H1 (cell line): ENCODE data around the gene FGF3. TPM values are rescaled to one million over a fixed set of nuclear protein-coding genes. Genes with fewer than 3 reads are reported as not detected.
A peak's percentile ranks its signal among the peaks of the same experiment; 100 is the strongest.

Source experiments
- CTCF ChIA-PET: fragments of 300-600 bp; sonication (Branson Sonifier 250); formaldehyde crosslinking; loops from one replicate; lab custom pipeline; 2021; ENCODE audit not compliant: partially characterized antibody; lab: Charles Lee
- POLR2A ChIA-PET: fragments of 300-600 bp; sonication (Branson Sonifier 250); formaldehyde crosslinking; loops from one replicate; lab custom pipeline; 2021; ENCODE audit warnings: inconsistent platforms; ENCODE audit not compliant: partially characterized antibody; lab: Charles Lee
- DNase-seq, 2 experiments: peaks; one replicate each; pipeline versions ENCODE4 v3.0.0 to v3.0.0-alpha.2; 2010 to 2022; ENCODE audit warnings: low spot score in 2 of 2, low read depth in 1 of 2, mixed read lengths in 1 of 2
- FAIRE-seq: peaks from 2 replicates; lab custom pipeline; 2011; peaks lifted over from hg19 to GRCh38; lab: Jason Lieb, UNC
- H2AFZ ChIP-seq: 2 replicates; pipeline ENCODE4 v1.8.1; 2012; ENCODE audit warnings: low read length, inconsistent platforms
- H2AK5ac ChIP-seq: 2 replicates; pipeline ENCODE4 v1.6.1; 2013; ENCODE audit warnings: low read depth, low read length
- H2BK120ac ChIP-seq: replicated peaks from 2 replicates; pipeline ENCODE3; 2013; ENCODE audit warnings: low read depth, low read length, inconsistent platforms
- H2BK12ac ChIP-seq: 2 replicates; pipeline ENCODE4 v1.6.1; 2013; ENCODE audit warnings: low read depth, low read length
- H2BK15ac ChIP-seq: 2 replicates; pipeline ENCODE4 v1.6.1; 2013; ENCODE audit warnings: low read length
- H2BK20ac ChIP-seq: 2 replicates; pipeline ENCODE4 v1.6.1; 2013; ENCODE audit warnings: low read length
- H2BK5ac ChIP-seq: 2 replicates; pipeline ENCODE4 v1.6.1; 2013; ENCODE audit warnings: low read depth, low read length
- H3K14ac ChIP-seq: 2 replicates; pipeline ENCODE4 v1.6.1; 2013; ENCODE audit warnings: inconsistent platforms; ENCODE audit not compliant: insufficient read length
- H3K18ac ChIP-seq: 2 replicates; pipeline ENCODE4 v1.6.1; 2013; ENCODE audit warnings: low read length; ENCODE audit errors: extremely low read depth
- H3K23ac ChIP-seq: 2 replicates; pipeline ENCODE4 v1.6.1; 2013; ENCODE audit warnings: inconsistent platforms; ENCODE audit not compliant: insufficient read length
- H3K23me2 ChIP-seq: 2 replicates; pipeline ENCODE4 v1.6.1; 2013; ENCODE audit warnings: low read depth, low read length
- H3K27ac ChIP-seq: 2 replicates; pipeline ENCODE4 v1.6.1; 2011; ENCODE audit warnings: low read depth, low read length, inconsistent platforms
- H3K27me3 ChIP-seq, 4 experiments: replicated peaks in 1 of 4; 1 replicate in 1 of 4; 2 replicates in 3 of 4; pipeline versions ENCODE4 v1.6.1 to v1.8.1; 2011 to 2013; ENCODE audit warnings: low read length in 3 of 4, mild to moderate bottlenecking in 3 of 4, inconsistent platforms in 2 of 4, mixed read lengths in 2 of 4, moderate library complexity in 1 of 4; ENCODE audit not compliant: control insufficient read depth in 3 of 4, insufficient read depth in 3 of 4; ENCODE audit errors: extremely low read depth in 1 of 4
- H3K36me3 ChIP-seq, 4 experiments: 2 replicates each; pipeline versions ENCODE4 v1.6.1 to v1.8.1; 2011 to 2013; ENCODE audit warnings: mild to moderate bottlenecking in 4 of 4, low read length in 3 of 4, moderate library complexity in 2 of 4, control low read depth in 1 of 4, inconsistent platforms in 1 of 4; ENCODE audit not compliant: insufficient read depth in 4 of 4, control insufficient read depth in 2 of 4
- H3K4ac ChIP-seq: replicated peaks from 2 replicates; pipeline ENCODE3; 2013; ENCODE audit warnings: low read length, low read depth, mixed read lengths, inconsistent platforms; ENCODE audit not compliant: insufficient read length
- H3K4me1 ChIP-seq, 4 experiments: replicated peaks in 1 of 4; 1 replicate in 1 of 4; 2 replicates in 3 of 4; pipeline versions ENCODE4 v1.6.1 to v1.8.1; 2011 to 2013; ENCODE audit warnings: low read length in 3 of 4, inconsistent platforms in 2 of 4, mixed read lengths in 1 of 4; ENCODE audit not compliant: insufficient read depth in 4 of 4, control insufficient read depth in 3 of 4
- H3K4me2 ChIP-seq, 2 experiments: 2 replicates each; pipeline versions ENCODE4 v1.6.1 to v1.8.1; 2011 to 2013; ENCODE audit warnings: low read depth in 2 of 2, low read length in 2 of 2, control low read depth in 1 of 2, inconsistent platforms in 1 of 2, mild to moderate bottlenecking in 1 of 2; ENCODE audit not compliant: insufficient read depth in 1 of 2
- H3K4me3 ChIP-seq, 4 experiments: fragments of 200-600, 300-600 bp in 1 of 4; sonication (generic), shearing (Covaris generic), sonication (Bioruptor Twin) in 1 of 4; 2 replicates each; pipeline versions ENCODE4 v1.5.1 to v1.8.1; 2011 to 2016; ENCODE audit warnings: low read length in 4 of 4, low read depth in 3 of 4, control low read depth in 2 of 4, inconsistent platforms in 2 of 4, mild to moderate bottlenecking in 2 of 4, mixed read lengths in 1 of 4, moderate library complexity in 1 of 4; ENCODE audit not compliant: insufficient read depth in 2 of 4; ENCODE audit errors: extremely low read depth in 1 of 4
- H3K56ac ChIP-seq: replicated peaks from 2 replicates; pipeline ENCODE3; 2013; ENCODE audit warnings: low read depth, mild to moderate bottlenecking, mixed read lengths, low read length, inconsistent platforms; ENCODE audit not compliant: insufficient read length
- H3K79me1 ChIP-seq: 2 replicates; pipeline ENCODE4 v1.6.1; 2013; ENCODE audit warnings: low read depth, low read length, control low read depth
- H3K79me2 ChIP-seq, 2 experiments: 2 replicates each; pipeline versions ENCODE4 v1.6.1 to v1.8.1; 2012 to 2013; ENCODE audit warnings: low read length in 2 of 2, mild to moderate bottlenecking in 2 of 2, inconsistent platforms in 1 of 2; ENCODE audit not compliant: insufficient read depth in 2 of 2, control insufficient read depth in 1 of 2
- H3K9ac ChIP-seq, 4 experiments: replicated peaks in 1 of 4; 1 replicate in 1 of 4; 2 replicates in 3 of 4; pipeline versions ENCODE4 v1.6.1 to v1.8.1; 2011 to 2013; ENCODE audit warnings: low read depth in 3 of 4, low read length in 3 of 4, control low read depth in 2 of 4, mild to moderate bottlenecking in 2 of 4, moderate library complexity in 2 of 4, inconsistent platforms in 1 of 4; ENCODE audit errors: extremely low read depth in 1 of 4
- H3K9me3 ChIP-seq, 2 experiments: 2 replicates each; pipeline versions ENCODE4 v1.6.1 to v1.8.1; 2012 to 2013; ENCODE audit warnings: mild to moderate bottlenecking in 2 of 2, moderate library complexity in 2 of 2, control low read depth in 1 of 2, inconsistent platforms in 1 of 2, low read depth in 1 of 2, low read length in 1 of 2, mixed read lengths in 1 of 2; ENCODE audit not compliant: insufficient read depth in 2 of 2
- H4K20me1 ChIP-seq, 2 experiments: replicated peaks in 1 of 2; 2 replicates each; pipeline versions ENCODE3 to v1.8.1; 2011 to 2013; ENCODE audit warnings: inconsistent platforms in 2 of 2, low read length in 2 of 2, mild to moderate bottlenecking in 1 of 2; ENCODE audit not compliant: insufficient read depth in 2 of 2, control insufficient read depth in 1 of 2
- H4K5ac ChIP-seq: 2 replicates; pipeline ENCODE4 v1.6.1; 2013; ENCODE audit warnings: low read length, low read depth, mixed read lengths, inconsistent platforms; ENCODE audit not compliant: insufficient read length
- H4K8ac ChIP-seq: 2 replicates; pipeline ENCODE4 v1.8.0; 2013; ENCODE audit warnings: mild to moderate bottlenecking, moderate library complexity, low read length, inconsistent platforms; ENCODE audit not compliant: insufficient read depth; ENCODE audit errors: extremely low read depth
- H4K91ac ChIP-seq: replicated peaks from 2 replicates; pipeline ENCODE3; 2013; ENCODE audit warnings: low read length, mixed read lengths, inconsistent platforms; ENCODE audit not compliant: insufficient read length
- GTF2F1 ChIP-seq: IDR thresholded peaks from 2 replicates; pipeline ENCODE4 v1.6.1; 2012; ENCODE audit warnings: low read depth, low read length, improper control_type of control experiment, borderline replicate concordance
- RBBP5 ChIP-seq: IDR thresholded peaks from 2 replicates; pipeline ENCODE4 v1.7.1; 2012; ENCODE audit warnings: low read depth, mild to moderate bottlenecking, inconsistent platforms, low read length, moderate library complexity, borderline replicate concordance
- SAP30 ChIP-seq: fragments of 300-600 bp; sonication (generic); IDR thresholded peaks from 2 replicates; pipeline ENCODE4 v1.7.1; 2012; ENCODE audit warnings: low read length, moderate library complexity, mild to moderate bottlenecking, inconsistent platforms; ENCODE audit not compliant: insufficient read depth, insufficient replicate concordance
- USF2 ChIP-seq: IDR thresholded peaks from 2 replicates; pipeline ENCODE4 v1.6.1; 2011; ENCODE audit warnings: low read length, improper control_type of control experiment
- WGBS, 2 experiments: shearing (Covaris generic) in 1 of 2; methylation state at CpG; one replicate each; pipeline versions ENCODE4 v1.1.6 to v1.1.7; 2013 to 2015; ENCODE audit warnings: low lambda C conversion rate in 2 of 2, mixed read lengths in 2 of 2, inconsistent platforms in 1 of 2, low coverage in 1 of 2, missing lambda C conversion rate in 1 of 2; ENCODE audit not compliant: insufficient replicate concordance in 2 of 2, insufficient coverage in 1 of 2, insufficient read length in 1 of 2; ENCODE audit errors: extremely low coverage in 1 of 2, missing lambda C conversion rate in 1 of 2; 5-methylcytosine and 5-hydroxymethylcytosine counted together
- polyA plus RNA-seq, 7 experiments: library from polyadenylated mRNA; depleted of rRNA in 3 of 7; stranded (reverse) in 5 of 7; unstranded in 2 of 7; fragments of >200 nt in 5 of 7; fragments of 200-250 nt in 2 of 7; gene quantifications; 1 replicate in 5 of 7; 2 replicates in 1 of 7; 4 replicates in 1 of 7; pipeline versions ENCODE4 v1.2.1 to v1.2.3, GENCODE V29; 2011 to 2013; ENCODE audit warnings: missing spikeins in 2 of 7, mixed read lengths in 2 of 7
- total RNA-seq: library from RNA; stranded (reverse); fragmentation: NEBNext Ultra II Directional; extraction: Animal tissue kit (Norgen Biotek cat#: 25700); gene quantifications from 2 replicates; pipeline ENCODE4 v1.2.1, GENCODE V29; 2021

The FGF3 gene
- total and polyA plus RNA-seq, 2 of the 8 experiments (the other 6 are each of a cell fraction or from before 2014, with no cell fraction given): not detected

GRCh38 chr11:69787906-69788305, 31.3 kb downstream of the FGF3 start:
- Histone ChIP-seq H4K91ac (no peak overlapping the region), H2AK5ac (no peak overlapping the region), H3K79me2 (no peaks in the 10 kb centered on the region), H3K18ac (no peak overlapping the region; the same call in 1 of the 2 replicates), H3K27ac (no peak overlapping the region), H3K23me2 (no peaks in the 10 kb centered on the region), H3K27me3 (no peaks in the 10 kb centered on the region), H2AFZ (no peak overlapping the region), H4K8ac (peak overlapping the region; percentile 82; the same call in 1 of the 2 replicates), H4K20me1 (no peaks in the 10 kb centered on the region), H2BK120ac (no peak overlapping the region), H4K5ac (no peak overlapping the region), H2BK12ac (peak overlapping the region; percentile 1; the same call in 1 of the 2 replicates), H3K9ac (no peak overlapping the region; a peak in 1 of 7 replicates), H3K14ac (no peak overlapping the region), H2BK15ac (no peak overlapping the region; the same call in 1 of the 2 replicates), H3K9me3 (no peaks in the 10 kb centered on the region), H3K4me1 (peaks cover 0 to 11% (median 2%) of the 10 kb centered on the region in 4 experiments; a peak in 2 of 7 replicates), H3K4ac (peak overlapping the region; percentile 35), H3K56ac (no peak overlapping the region), H3K79me1 (no peaks in the 10 kb centered on the region), H2BK20ac (no peak overlapping the region), H2BK5ac (no peak overlapping the region), H3K23ac (no peak overlapping the region), H3K4me2 (no peak overlapping the region), H3K4me3 (no peak overlapping the region), H3K36me3 (no peaks in the 10 kb centered on the region)
- FAIRE-seq: no peak
- 81% methylated on average over 10 of the region's 10 CpGs; no CpG with 5 or more reads in 1 of the 2 experiments for WGBS, 2 experiments
- CTCF ChIA-PET: interaction anchor here (0.7 to 2.7 kb wide), 8 partner anchors 11 to 124 kb away, joined by 3 to 17 read pairs (median 3); partner anchors contain the start of gene FGF4
- no peak for DNase-seq
- TF ChIP-seq USF2 (no peak), GTF2F1 (no peak), SAP30 (no peak), RBBP5 (no peak)
- POLR2A ChIA-PET: interaction anchor here (1.1 to 1.5 kb wide), 2 partner anchors 11 to 79 kb away, joined by 3 to 5 read pairs; no protein-coding TSS in a partner anchor
